SIG-M5 (cell line): Measurements from ENCODE around the gene CDCP2.
A peak's percentile ranks its signal among the peaks of the same experiment; 100 is the strongest.

Experiments
- DNase-seq: peaks from one replicate; lab custom pipeline; 2025; lab: John Stamatoyannopoulos, UW

Gene CDCP2

GRCh38 chr1:54152696-54153095, at the start of gene CDCP2:
CDCP2 (minus strand) TSS chr1:54153000; CDS start chr1:54152922, 78 bp downstream.
- DNase-seq: no peak

GRCh38 chr1:54200519-54200997, 47.8 kb upstream of the CDCP2 start:
- no peak for DNase-seq

- peak; percentile 76 for DNase-seq
Observed at GRCh38 chr1:54199765-54200518, 47.1 kb upstream of the CDCP2 start, which contains the start of the genes CYB5RL and MRPL37. CYB5RL (minus strand) TSS chr1:54200030; CDS start chr1:54195616, 4,414 bp downstream. MRPL37 (plus strand) TSS chr1:54200167; CDS start chr1:54200244, 77 bp downstream.

- DNase-seq: no peak
Observed at GRCh38 chr1:54199151-54199764, 46.5 kb upstream of the CDCP2 start.

- no peak for DNase-seq
Observed at GRCh38 chr1:54193453-54193852, 40.7 kb upstream of the CDCP2 start.

GRCh38 chr1:54191525-54191924, 38.7 kb upstream of the CDCP2 start:
- no peak for DNase-seq

GRCh38 chr1:54190526-54190925, 37.7 kb upstream of the CDCP2 start:
- DNase-seq: no peak

GRCh38 chr1:54188291-54188690, 35.5 kb upstream of the CDCP2 start:
- DNase-seq: no peak

- DNase-seq: no peak
Observed at GRCh38 chr1:54186056-54186455, 33.3 kb upstream of the CDCP2 start.

GRCh38 chr1:54180701-54181360, 28.0 kb upstream of the CDCP2 start:
- no peak for DNase-seq

GRCh38 chr1:54178296-54179070, 25.7 kb upstream of the CDCP2 start:
- DNase-seq: no peak

GRCh38 chr1:54177726-54178125, 24.9 kb upstream of the CDCP2 start:
- DNase-seq: no peak

- DNase-seq: no peak
Observed at GRCh38 chr1:54176621-54177327, 24.0 kb upstream of the CDCP2 start.

- no peak for DNase-seq
Observed at GRCh38 chr1:54174106-54174505, 21.3 kb upstream of the CDCP2 start.

GRCh38 chr1:54173681-54174080, 20.9 kb upstream of the CDCP2 start:
- no peak for DNase-seq

GRCh38 chr1:54172614-54173599, 20.1 kb upstream of the CDCP2 start:
- DNase-seq: no peak

- DNase-seq: no peak
Observed at GRCh38 chr1:54171606-54172005, 18.8 kb upstream of the CDCP2 start.

GRCh38 chr1:54171016-54171415, 18.2 kb upstream of the CDCP2 start:
- no peak for DNase-seq

- DNase-seq: no peak
Observed at GRCh38 chr1:54169068-54169467, 16.3 kb upstream of the CDCP2 start.
